CD14-positive monocyte (primary cell): ENCODE results near the gene HIVEP3. TPM values are rescaled to one million over a fixed set of nuclear protein-coding genes. Genes with fewer than 3 reads are reported as not detected.
A peak's percentile ranks its signal among the peaks of the same experiment; 100 is the strongest.

Experiments
- DNase-seq, 3 donors: peaks; one replicate each; pipeline ENCODE4 v3.0.0-alpha.2; 2011 to 2022
- H2AFZ ChIP-seq: 2 replicates; pipeline ENCODE4 v1.6.0; 2012; ENCODE audit warnings: mild to moderate bottlenecking, low read depth, low read length, inconsistent platforms; ENCODE audit not compliant: insufficient read depth, poor library complexity, severe bottlenecking
- H3K27ac ChIP-seq, 2 donors: 1 replicate in 1 of 2; 2 replicates in 1 of 2; pipeline ENCODE4 v1.5.1; 2012 to 2013; ENCODE audit warnings: low read length in 2 of 2, control low read depth in 1 of 2, inconsistent platforms in 1 of 2, low read depth in 1 of 2, mild to moderate bottlenecking in 1 of 2
- H3K27me3 ChIP-seq, 2 donors: one replicate each; pipeline versions ENCODE4 v1.6.0 to v1.6.1; 2011 to 2013; ENCODE audit warnings: low read length in 2 of 2; ENCODE audit not compliant: control insufficient read depth in 2 of 2, insufficient read depth in 2 of 2
- H3K36me3 ChIP-seq, 2 donors: replicated peaks in 1 of 2; 1 replicate in 1 of 2; 2 replicates in 1 of 2; pipeline versions ENCODE4 v1.5.1 to v1.6.1; 2012 to 2013; ENCODE audit warnings: low read length in 2 of 2, control low read depth in 1 of 2, inconsistent platforms in 1 of 2, mild to moderate bottlenecking in 1 of 2; ENCODE audit not compliant: insufficient read depth in 2 of 2, control insufficient read depth in 1 of 2
- H3K4me1 ChIP-seq, 2 donors: 1 replicate in 1 of 2; 2 replicates in 1 of 2; pipeline versions ENCODE4 v1.5.1 to v1.6.1; 2012 to 2013; ENCODE audit warnings: low read length in 2 of 2, control low read depth in 1 of 2, inconsistent platforms in 1 of 2, mild to moderate bottlenecking in 1 of 2, moderate library complexity in 1 of 2; ENCODE audit not compliant: insufficient read depth in 2 of 2, control insufficient read depth in 1 of 2
- H3K4me2 ChIP-seq: replicated peaks from 2 replicates; pipeline ENCODE3; 2012; ENCODE audit warnings: low read length, moderate library complexity, mild to moderate bottlenecking; ENCODE audit not compliant: poor library complexity, severe bottlenecking; ENCODE audit errors: extremely low read depth
- H3K4me3 ChIP-seq, 3 experiments: fragments of 200-600 bp in 1 of 3; sonication (generic) in 1 of 3; replicated peaks in 1 of 3; 1 replicate in 2 of 3; 2 replicates in 1 of 3; pipeline ENCODE4 v1.5.1; 2011 to 2013; ENCODE audit warnings: low read length in 3 of 3, mild to moderate bottlenecking in 3 of 3, control low read depth in 2 of 3, low read depth in 2 of 3, inconsistent platforms in 1 of 3, moderate library complexity in 1 of 3
- H3K79me2 ChIP-seq: 2 replicates; pipeline ENCODE4 v1.6.0; 2012; ENCODE audit warnings: mild to moderate bottlenecking, control low read depth, inconsistent platforms, low read length, moderate library complexity; ENCODE audit not compliant: insufficient read depth
- H3K9ac ChIP-seq: 2 replicates; pipeline ENCODE4 v1.6.0; 2017; ENCODE audit warnings: low read length, mild to moderate bottlenecking; ENCODE audit not compliant: insufficient read depth, poor library complexity, severe bottlenecking
- H3K9me3 ChIP-seq, 2 donors: replicated peaks in 1 of 2; 1 replicate in 1 of 2; 2 replicates in 1 of 2; pipeline versions ENCODE4 v1.5.1 to v1.6.1; 2012 to 2013; ENCODE audit warnings: low read length in 2 of 2, control low read depth in 1 of 2; ENCODE audit not compliant: control insufficient read depth in 1 of 2, insufficient read depth in 1 of 2
- H4K20me1 ChIP-seq: 2 replicates; pipeline ENCODE4 v1.6.0; 2012; ENCODE audit warnings: mild to moderate bottlenecking, low read length, control low read depth, moderate library complexity; ENCODE audit not compliant: insufficient read depth
- H3K27ac Mint-ChIP-seq, 7 donors: one replicate each; pipeline ENCODE4 v1.8.0; 2020; ENCODE audit warnings: mild to moderate bottlenecking in 7 of 7, mixed read lengths in 7 of 7, moderate library complexity in 6 of 7, inconsistent platforms in 2 of 7
- H3K27me3 Mint-ChIP-seq, 3 donors: one replicate each; pipeline ENCODE4 v1.8.0; 2021 to 2022; ENCODE audit warnings: low read depth in 3 of 3, mild to moderate bottlenecking in 3 of 3, mixed read lengths in 3 of 3, moderate library complexity in 3 of 3, inconsistent platforms in 1 of 3
- H3K36me3 Mint-ChIP-seq, 2 donors: one replicate each; pipeline ENCODE4 v1.8.0; 2020; ENCODE audit warnings: mixed read lengths in 2 of 2, inconsistent platforms in 1 of 2, mild to moderate bottlenecking in 1 of 2
- H3K4me1 Mint-ChIP-seq: one replicate; pipeline ENCODE4 v1.8.0; 2020; ENCODE audit warnings: mild to moderate bottlenecking, mixed read lengths
- H3K4me3 Mint-ChIP-seq, 2 donors: one replicate each; pipeline ENCODE4 v1.8.0; 2020; ENCODE audit warnings: mild to moderate bottlenecking in 2 of 2, mixed read lengths in 2 of 2, moderate library complexity in 1 of 2
- H3K9me3 Mint-ChIP-seq, 7 donors: one replicate each; pipeline ENCODE4 v1.8.0; 2020 to 2022; ENCODE audit warnings: mixed read lengths in 7 of 7, mild to moderate bottlenecking in 6 of 7, moderate library complexity in 6 of 7, inconsistent platforms in 2 of 7
- WGBS: methylation state at CpG from one replicate; pipeline ENCODE4 v1.1.5; 2013; ENCODE audit warnings: missing lambda C conversion rate; ENCODE audit not compliant: insufficient coverage; 5-methylcytosine and 5-hydroxymethylcytosine counted together
- intact Hi-C, 2 donors: fragments of 100-400 bp; cut with micrococcal nuclease; formaldehyde crosslinking; loops; one replicate each; pipeline versions ENCODE4 v1.15.0 to v1.15.1; 2023
- polyA plus RNA-seq, 3 donors: library from polyadenylated mRNA; depleted of rRNA in 1 of 3; unstranded in 2 of 3; stranded (reverse) in 1 of 3; fragments of 300-500 nt in 2 of 3; fragments of >200 nt in 1 of 3; fragmentation: Illumina TruSeq in 2 of 3; gene quantifications; 1 replicate in 2 of 3; 2 replicates in 1 of 3; pipeline ENCODE4 v1.2.3, GENCODE V29; 2012 to 2021
- TF ChIP-seq, protein P1 (sequence below): fragments of 200-600 bp; IDR thresholded peaks from one replicate; pipeline ENCODE4 v1.8.0; 2022; ENCODE audit warnings: antibody characterized with exemption, mild to moderate bottlenecking

Gene HIVEP3
- polyA plus RNA-seq, 3 donors, result 1.2 to 3.7 (median 1.8) TPM

DNA sequence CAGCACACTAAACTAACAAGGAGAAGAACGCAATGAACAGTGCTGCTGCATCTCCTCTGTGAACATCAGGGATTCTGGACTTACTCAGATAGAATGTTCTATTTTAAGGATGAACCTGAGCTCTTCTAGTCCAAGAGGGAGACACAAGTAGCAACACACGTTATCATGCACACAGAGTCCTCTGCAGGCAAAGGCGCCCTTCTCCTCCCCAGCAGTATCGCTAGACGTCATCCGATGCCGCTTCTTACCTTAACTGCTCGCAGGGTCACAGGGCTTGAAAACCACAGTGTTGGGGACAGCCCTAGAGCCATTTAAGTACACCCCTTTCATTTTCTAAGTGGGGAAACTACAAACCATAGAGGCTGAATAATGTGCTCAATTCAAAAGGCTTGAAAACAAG lies 74.5 kb downstream of the HIVEP3 start:
- Mint-ChIP-seq H3K4me3 (no peak overlapping the region), H3K36me3 (no peaks in the 10 kb centered on the region), H3K27ac (no peak overlapping the region), H3K4me1 (peaks cover 14% of the 10 kb centered on the region), H3K9me3 (no peaks in the 10 kb centered on the region), H3K27me3 (peaks cover 0 to 3% (median 0%) of the 10 kb centered on the region in 3 donors)
- Histone ChIP-seq H3K27me3 (no peaks in the 10 kb centered on the region), H2AFZ (no peak overlapping the region), H4K20me1 (no peaks in the 10 kb centered on the region), H3K9ac (no peak overlapping the region), H3K4me3 (no peak overlapping the region), H3K9me3 (no peaks in the 10 kb centered on the region), H3K36me3 (no peaks in the 10 kb centered on the region), H3K79me2 (no peaks in the 10 kb centered on the region), H3K27ac (no peak overlapping the region), H3K4me2 (no peak overlapping the region), H3K4me1 (no peaks in the 10 kb centered on the region)
- 87% methylated on average over 8 of the region's 8 CpGs for WGBS
- no peak for DNase-seq
- intact Hi-C loops, result loop anchor here in 1 of 2 donors (5.0 kb wide), 1 partner anchor 48 kb away; no protein-coding TSS in a partner anchor
- TF ChIP-seq, protein P1, sequence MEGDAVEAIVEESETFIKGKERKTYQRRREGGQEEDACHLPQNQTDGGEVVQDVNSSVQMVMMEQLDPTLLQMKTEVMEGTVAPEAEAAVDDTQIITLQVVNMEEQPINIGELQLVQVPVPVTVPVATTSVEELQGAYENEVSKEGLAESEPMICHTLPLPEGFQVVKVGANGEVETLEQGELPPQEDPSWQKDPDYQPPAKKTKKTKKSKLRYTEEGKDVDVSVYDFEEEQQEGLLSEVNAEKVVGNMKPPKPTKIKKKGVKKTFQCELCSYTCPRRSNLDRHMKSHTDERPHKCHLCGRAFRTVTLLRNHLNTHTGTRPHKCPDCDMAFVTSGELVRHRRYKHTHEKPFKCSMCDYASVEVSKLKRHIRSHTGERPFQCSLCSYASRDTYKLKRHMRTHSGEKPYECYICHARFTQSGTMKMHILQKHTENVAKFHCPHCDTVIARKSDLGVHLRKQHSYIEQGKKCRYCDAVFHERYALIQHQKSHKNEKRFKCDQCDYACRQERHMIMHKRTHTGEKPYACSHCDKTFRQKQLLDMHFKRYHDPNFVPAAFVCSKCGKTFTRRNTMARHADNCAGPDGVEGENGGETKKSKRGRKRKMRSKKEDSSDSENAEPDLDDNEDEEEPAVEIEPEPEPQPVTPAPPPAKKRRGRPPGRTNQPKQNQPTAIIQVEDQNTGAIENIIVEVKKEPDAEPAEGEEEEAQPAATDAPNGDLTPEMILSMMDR, result no peak

DNA sequence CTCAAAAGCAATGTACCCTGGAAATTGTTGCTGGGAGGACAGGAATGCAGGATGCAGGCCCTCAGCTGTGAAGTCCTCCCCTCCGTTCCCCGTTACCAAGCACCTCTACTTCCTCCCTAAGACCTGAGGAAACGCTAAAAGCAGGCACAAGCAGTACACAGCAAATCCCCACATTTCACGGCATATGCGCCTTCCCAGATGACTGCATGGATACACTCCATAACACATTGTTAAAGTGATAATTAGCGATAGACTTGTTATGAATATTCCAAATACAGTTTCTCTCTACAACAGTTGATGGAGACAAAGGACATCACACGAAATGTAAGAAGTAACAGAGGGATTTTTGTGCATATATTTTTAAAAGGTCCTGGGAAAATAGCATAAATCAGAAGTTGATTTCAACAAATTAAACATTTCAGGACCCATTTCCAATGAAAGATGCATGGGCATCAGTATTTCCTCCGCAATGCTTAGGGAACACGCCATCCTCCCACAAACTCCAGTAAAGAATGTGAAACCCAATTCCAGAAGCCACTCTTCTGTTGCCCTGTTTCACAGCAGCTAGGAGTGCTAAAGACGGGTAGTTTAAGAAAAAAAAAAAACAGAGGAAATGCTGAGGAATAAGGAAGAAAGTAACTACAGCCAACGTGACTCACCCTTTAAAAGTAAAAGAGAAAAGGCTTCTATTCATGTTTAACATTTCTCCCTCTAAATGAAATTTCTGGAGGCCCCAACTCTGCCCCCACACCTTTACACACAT lies 75.5 kb downstream of the HIVEP3 start:
- peak in 2 of 3 donors; percentile 20 to 33 for DNase-seq
- peaks cover 14% of the 10 kb centered on the region for H3K4me1 Mint-ChIP-seq
- H3K9ac ChIP-seq, result no peak overlapping the region

More for the DNA sequence above, 75.5 kb downstream of the HIVEP3 start:
- no peaks in the 10 kb centered on the region for H3K9me3 Mint-ChIP-seq
- no CpG with 5 or more reads among the region's 11 CpGs for WGBS
- Histone ChIP-seq H3K36me3 (no peaks in the 10 kb centered on the region), H3K4me1 (no peaks in the 10 kb centered on the region), H4K20me1 (no peaks in the 10 kb centered on the region), H3K9me3 (no peaks in the 10 kb centered on the region), H3K79me2 (no peaks in the 10 kb centered on the region), H2AFZ (no peak overlapping the region), H3K27me3 (no peaks in the 10 kb centered on the region), H3K4me2 (no peak overlapping the region), H3K27ac (no peak overlapping the region), H3K4me3 (no peak overlapping the region)
- no peak overlapping the region for H3K4me3 Mint-ChIP-seq
- intact Hi-C loops, result loop anchor here in 1 of 2 donors (5.0 kb wide), 1 partner anchor 49 kb away; no protein-coding TSS in a partner anchor
- TF ChIP-seq, protein P1, result no peak
- H3K27me3 Mint-ChIP-seq, result peaks cover 0 to 3% (median 0%) of the 10 kb centered on the region in 3 donors
- H3K27ac Mint-ChIP-seq, result peak overlapping the region in 1 of 7 donors; percentile 67
- no peaks in the 10 kb centered on the region for H3K36me3 Mint-ChIP-seq
